GM12878 (cell line): Measurements from ENCODE around the gene TIMM10B. TPM values are rescaled to one million over a fixed set of nuclear protein-coding genes. Genes with fewer than 3 reads are reported as not detected.
A peak's percentile ranks its signal among the peaks of the same experiment; 100 is the strongest.

Experiments
- BACH1 ChIP-seq: fragments of 450-650 bp; IDR thresholded peaks from 2 replicates; pipeline ENCODE4 v1.6.1; 2017; ENCODE audit warnings: mild to moderate bottlenecking, borderline replicate concordance
- BHLHE40 ChIP-seq, 2 experiments: fragments of 450-650 bp in 1 of 2; IDR thresholded peaks; 2 replicates each; pipeline ENCODE4 v1.6.1; 2011 to 2017; ENCODE audit warnings: low read depth in 2 of 2, borderline replicate concordance in 1 of 2, improper control_type of control experiment in 1 of 2, low read length in 1 of 2, mild to moderate bottlenecking in 1 of 2
- DPF2 ChIP-seq: fragments of 450-650 bp; IDR thresholded peaks from 2 replicates; pipeline ENCODE4 v1.6.1; 2017; ENCODE audit warnings: mild to moderate bottlenecking
- EED ChIP-seq: sonication (generic); IDR thresholded peaks from 2 replicates; pipeline ENCODE4 v1.6.1; 2016; ENCODE audit warnings: antibody characterized with exemption, low read depth
- EGR1 ChIP-seq, 2 experiments: IDR thresholded peaks; 1 replicate in 1 of 2; 2 replicates in 1 of 2; pipeline ENCODE4 v1.6.1; 2011 to 2012; ENCODE audit warnings: low read depth in 2 of 2, low read length in 2 of 2, borderline replicate concordance in 1 of 2, mild to moderate bottlenecking in 1 of 2, moderate library complexity in 1 of 2
- LARP7 ChIP-seq: fragments of 450-650 bp; IDR thresholded peaks from 2 replicates; pipeline ENCODE4 v1.6.1; 2017; ENCODE audit warnings: mild to moderate bottlenecking
- NFIC ChIP-seq: IDR thresholded peaks from 2 replicates; pipeline ENCODE4 v1.6.1; 2012; ENCODE audit warnings: low read depth, mild to moderate bottlenecking, inconsistent platforms, low read length, moderate library complexity
- PAX8 ChIP-seq: fragments of 450-650 bp; IDR thresholded peaks from 2 replicates; pipeline ENCODE4 v1.6.1; 2017; ENCODE audit warnings: mild to moderate bottlenecking, moderate library complexity
- POLR2AphosphoS5 ChIP-seq: IDR thresholded peaks from 2 replicates; pipeline ENCODE4 v1.6.1; 2011; ENCODE audit warnings: mild to moderate bottlenecking, low read length, inconsistent platforms
- SPI1 ChIP-seq: IDR thresholded peaks from 2 replicates; pipeline ENCODE4 v1.6.1; 2011; ENCODE audit warnings: low read depth, mild to moderate bottlenecking, low read length, moderate library complexity, borderline replicate concordance; ENCODE audit not compliant: insufficient read depth
- USF1 ChIP-seq: IDR thresholded peaks from 2 replicates; pipeline ENCODE4 v1.6.1; 2011; ENCODE audit warnings: borderline replicate concordance, low read depth, mild to moderate bottlenecking, moderate library complexity, mixed read lengths, low read length; ENCODE audit not compliant: insufficient read depth; ENCODE audit errors: extremely low read length
- polyA plus RNA-seq, 11 experiments: library from polyadenylated mRNA; depleted of rRNA in 4 of 11; unstranded in 6 of 11; stranded (reverse) in 5 of 11; fragments of >200 nt; fragmentation: Nextera tagmentation in 4 of 11; fragmentation: Illumina TruSeq in 1 of 11; extraction: Ambion mirVana in 4 of 11; extraction: Trizol in 1 of 11; gene quantifications; 1 replicate in 1 of 11; 2 replicates in 10 of 11; pipeline versions ENCODE4 v1.2.1 to v1.2.3, GENCODE V29; 2011 to 2016; ENCODE audit warnings: inconsistent platforms in 2 of 11, missing spikeins in 2 of 11, low read depth in 1 of 11
- total RNA-seq, 4 experiments: library from RNA; depleted of rRNA in 3 of 4; stranded (reverse); fragments of >200 nt in 3 of 4; fragmentation: Illumina TruSeq in 1 of 4; extraction: Trizol in 1 of 4; gene quantifications; 2 replicates each; pipeline versions ENCODE4 v1.2.1 to v1.2.3, GENCODE V29; 2013 to 2021
- TF ChIP-seq, protein P1 (sequence below): fragments of 450-650 bp; IDR thresholded peaks from 2 replicates; pipeline ENCODE4 v1.6.1; 2017; ENCODE audit warnings: mild to moderate bottlenecking, moderate library complexity

The TIMM10B gene
- total and polyA plus RNA-seq, 10 of the 15 experiments (the other 5 are each of a cell fraction or from before 2014, with no cell fraction given), result 30.3 to 126 (median 53.1) TPM

GRCh38 chr11:6473451-6474412, 7.6 kb upstream of the TIMM10B start, which contains the start of gene TRIM3 (continued):
- TF ChIP-seq USF1 (peak; percentile 53), POLR2AphosphoS5 (peak; percentile 32; the same call in 1 of the 2 replicates), LARP7 (peak; percentile 45; the same call in 1 of the 2 replicates), DPF2 (peak; percentile 62), SPI1 (no peak), EED (peak; percentile 30; the same call in 1 of the 2 replicates), NFIC (no peak), BHLHE40 (IDR thresholded peaks at IDR 0.05; ENCODE audit: borderline replicate concordance in 1 of 2, low read depth in 2 of 2, low read length in 1 of 2) (peak; percentile 81 to 92), BACH1 (peak; percentile 15; the same call in 1 of the 2 replicates), EGR1 (IDR thresholded peaks at IDR 0.05; ENCODE audit: borderline replicate concordance in 1 of 2, low read depth in 2 of 2, low read length in 2 of 2) (0 out of 3 replicates have a peak, but pooled peaks of 1 of the 2 experiments have one; percentile 38), PAX8 (no peak)
- TF ChIP-seq, protein P1, sequence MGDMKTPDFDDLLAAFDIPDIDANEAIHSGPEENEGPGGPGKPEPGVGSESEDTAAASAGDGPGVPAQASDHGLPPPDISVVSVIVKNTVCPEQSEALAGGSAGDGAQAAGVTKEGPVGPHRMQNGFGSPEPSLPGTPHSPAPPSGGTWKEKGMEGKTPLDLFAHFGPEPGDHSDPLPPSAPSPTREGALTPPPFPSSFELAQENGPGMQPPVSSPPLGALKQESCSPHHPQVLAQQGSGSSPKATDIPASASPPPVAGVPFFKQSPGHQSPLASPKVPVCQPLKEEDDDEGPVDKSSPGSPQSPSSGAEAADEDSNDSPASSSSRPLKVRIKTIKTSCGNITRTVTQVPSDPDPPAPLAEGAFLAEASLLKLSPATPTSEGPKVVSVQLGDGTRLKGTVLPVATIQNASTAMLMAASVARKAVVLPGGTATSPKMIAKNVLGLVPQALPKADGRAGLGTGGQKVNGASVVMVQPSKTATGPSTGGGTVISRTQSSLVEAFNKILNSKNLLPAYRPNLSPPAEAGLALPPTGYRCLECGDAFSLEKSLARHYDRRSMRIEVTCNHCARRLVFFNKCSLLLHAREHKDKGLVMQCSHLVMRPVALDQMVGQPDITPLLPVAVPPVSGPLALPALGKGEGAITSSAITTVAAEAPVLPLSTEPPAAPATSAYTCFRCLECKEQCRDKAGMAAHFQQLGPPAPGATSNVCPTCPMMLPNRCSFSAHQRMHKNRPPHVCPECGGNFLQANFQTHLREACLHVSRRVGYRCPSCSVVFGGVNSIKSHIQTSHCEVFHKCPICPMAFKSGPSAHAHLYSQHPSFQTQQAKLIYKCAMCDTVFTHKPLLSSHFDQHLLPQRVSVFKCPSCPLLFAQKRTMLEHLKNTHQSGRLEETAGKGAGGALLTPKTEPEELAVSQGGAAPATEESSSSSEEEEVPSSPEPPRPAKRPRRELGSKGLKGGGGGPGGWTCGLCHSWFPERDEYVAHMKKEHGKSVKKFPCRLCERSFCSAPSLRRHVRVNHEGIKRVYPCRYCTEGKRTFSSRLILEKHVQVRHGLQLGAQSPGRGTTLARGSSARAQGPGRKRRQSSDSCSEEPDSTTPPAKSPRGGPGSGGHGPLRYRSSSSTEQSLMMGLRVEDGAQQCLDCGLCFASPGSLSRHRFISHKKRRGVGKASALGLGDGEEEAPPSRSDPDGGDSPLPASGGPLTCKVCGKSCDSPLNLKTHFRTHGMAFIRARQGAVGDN, result 0 out of 2 replicates have a peak, but pooled peaks have one; percentile 16
